GF-D8 (cell line): ENCODE results near the gene SEC23B.
"Not testable (repeated sequence)": the region's sequence is repeated elsewhere in the genome, so short reads cannot be mapped to it uniquely, and the experiment has no call there.

ENCODE experiments used
- DNase-seq: peaks from one replicate; lab custom pipeline; 2025; lab: John Stamatoyannopoulos, UW

The SEC23B gene

DNA sequence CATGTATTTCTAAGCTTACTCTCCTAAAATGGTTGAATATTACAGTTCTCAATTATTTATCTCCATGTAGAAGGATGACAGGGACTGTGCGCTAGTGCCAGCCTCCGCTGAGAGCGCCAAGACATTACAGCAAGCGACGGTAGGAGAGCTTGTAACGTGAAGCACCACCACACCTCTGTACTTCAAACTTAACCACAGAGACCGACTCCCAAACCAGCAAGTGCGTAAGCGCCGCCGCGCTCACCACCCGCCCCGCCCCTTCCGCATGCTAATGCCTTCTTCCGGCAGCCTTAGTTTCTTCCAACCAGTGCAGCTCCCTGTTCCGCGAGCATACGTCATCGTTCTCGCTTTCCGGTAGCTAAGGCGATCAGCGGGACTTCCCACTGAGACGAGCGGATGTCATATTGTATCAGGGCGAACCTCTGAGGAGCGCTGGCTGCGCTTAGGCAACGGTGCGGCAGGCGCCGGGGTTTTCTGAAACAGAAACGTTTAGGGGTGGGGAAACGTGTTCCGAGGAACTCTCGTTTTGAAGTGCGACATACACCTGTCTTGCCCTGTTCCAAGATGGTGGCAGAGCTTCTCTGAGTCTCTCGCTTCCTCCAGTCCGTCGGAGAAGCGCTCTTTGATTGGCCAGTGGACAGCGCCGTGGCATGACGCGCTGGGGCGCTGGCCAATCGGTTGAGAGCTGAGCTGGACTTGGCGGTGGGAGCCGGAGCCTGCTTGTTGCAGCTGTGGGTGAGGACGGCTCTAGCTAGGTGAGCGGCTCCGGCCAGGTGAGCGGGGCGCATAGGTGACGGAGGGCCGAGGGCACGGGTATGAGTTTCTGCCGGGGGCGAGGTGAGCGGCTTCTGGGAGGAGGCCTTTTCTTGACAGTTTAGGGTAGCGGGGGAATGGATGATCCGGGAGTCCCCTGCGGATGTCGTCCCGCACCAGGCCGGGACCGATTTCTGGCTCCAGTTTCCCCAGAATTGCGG lies at the start of gene SEC23B:
Gene SEC23B (plus strand): TSS at position 723 of the 974 bp plus-strand sequence. CDS start 2,896 bp downstream, outside the sequence.
- DNase-seq = peak; percentile 92

DNA sequence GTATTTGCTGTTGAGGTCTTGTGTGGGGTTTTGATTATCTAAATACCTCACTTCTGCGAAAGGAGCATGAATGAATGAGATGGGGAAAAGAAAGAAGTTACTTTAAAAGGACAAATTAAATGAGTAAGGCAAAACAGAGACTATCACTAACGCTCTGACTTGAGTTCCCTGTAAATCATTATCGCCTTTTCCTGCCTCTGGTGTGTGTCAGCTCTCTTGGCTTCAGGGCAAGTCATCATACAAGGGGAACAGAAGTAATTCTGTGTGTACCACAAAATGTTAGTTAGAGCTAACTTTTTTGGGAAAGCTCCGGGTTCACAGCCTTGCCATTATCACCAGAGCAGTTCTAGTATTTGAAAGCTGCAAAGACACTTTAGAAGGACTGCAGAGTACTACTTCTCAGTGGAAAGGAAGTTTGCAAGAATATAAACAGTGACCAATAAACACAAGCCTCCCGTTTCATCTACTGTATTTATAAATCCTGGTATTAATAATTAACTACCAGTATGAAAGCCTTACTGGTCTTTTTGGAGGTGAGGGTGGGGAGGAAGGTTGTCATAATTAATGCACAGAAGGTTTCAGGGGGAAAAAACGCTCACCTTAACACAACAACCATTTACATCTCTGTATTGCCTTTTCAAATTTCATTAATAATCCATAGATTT lies 42.1 kb upstream of the SEC23B start:
- DNase-seq = no peak

DNA sequence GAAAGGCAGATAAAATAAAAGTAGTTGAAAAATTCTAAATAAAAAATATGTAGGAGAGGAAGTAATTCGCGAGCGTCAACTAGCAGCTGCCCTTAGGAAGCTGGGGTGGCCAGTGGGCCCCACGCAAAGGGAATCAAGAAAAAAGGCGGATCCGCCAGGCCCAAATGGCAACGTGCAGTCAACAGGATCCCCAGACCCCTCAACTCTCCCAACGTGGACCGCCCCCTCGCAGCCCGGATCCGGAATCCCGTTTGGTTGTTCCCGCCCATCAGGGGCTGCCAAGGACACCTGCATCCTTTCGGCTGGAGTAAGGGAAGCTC lies 41.2 kb upstream of the SEC23B start:
- no peak for DNase-seq

DNA sequence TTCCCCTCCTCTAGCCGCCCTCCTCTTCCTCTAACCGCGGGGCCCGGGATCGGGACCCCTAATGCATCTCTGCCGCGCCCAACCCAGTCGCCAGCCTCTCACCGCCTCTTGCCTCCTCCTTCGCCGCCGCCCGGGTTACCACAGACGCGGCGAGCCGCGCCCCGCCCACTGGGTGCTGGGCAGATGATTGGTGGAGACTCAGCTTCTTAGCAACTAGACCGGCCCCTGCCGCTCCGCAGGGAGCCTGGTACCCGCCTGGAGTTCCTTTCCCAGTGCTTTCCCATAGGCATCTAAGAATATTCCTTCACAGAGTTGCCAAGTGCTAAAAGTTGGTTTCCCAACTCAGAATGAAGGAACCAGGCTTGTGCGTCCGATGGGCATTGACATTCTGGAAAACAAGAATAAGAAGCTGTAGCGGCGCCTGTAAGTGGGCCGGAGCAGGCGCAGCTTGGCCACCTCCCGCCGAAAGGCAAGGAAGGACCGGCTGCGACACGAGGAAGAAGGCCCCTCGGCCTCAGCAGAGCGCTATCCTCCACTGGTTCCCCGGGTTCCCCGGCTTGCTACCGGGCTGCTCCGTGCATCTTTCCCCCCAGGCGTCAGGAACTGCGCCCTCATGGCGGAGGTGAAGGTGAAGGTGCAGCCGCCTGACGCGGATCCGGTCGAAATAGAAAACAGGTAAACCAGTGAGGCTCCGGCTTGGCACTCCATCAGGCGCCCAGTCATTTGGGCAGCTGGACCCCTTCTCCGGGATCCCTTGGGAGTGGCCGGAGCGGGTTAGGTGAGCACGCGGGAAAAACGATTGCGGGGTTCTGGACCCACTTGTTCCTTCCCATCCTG lies 40.6 kb upstream of the SEC23B start, which contains the start of the genes DZANK1 and POLR3F:
Gene DZANK1 (minus strand): TSS at position 137 of the 837 bp plus-strand sequence. CDS start 1,672 bp downstream, outside the sequence.
Gene POLR3F (plus strand): TSS at position 497 of the 837 bp plus-strand sequence. CDS start 117 bp downstream, at position 614.
- DNase-seq = peak; percentile 81

DNA sequence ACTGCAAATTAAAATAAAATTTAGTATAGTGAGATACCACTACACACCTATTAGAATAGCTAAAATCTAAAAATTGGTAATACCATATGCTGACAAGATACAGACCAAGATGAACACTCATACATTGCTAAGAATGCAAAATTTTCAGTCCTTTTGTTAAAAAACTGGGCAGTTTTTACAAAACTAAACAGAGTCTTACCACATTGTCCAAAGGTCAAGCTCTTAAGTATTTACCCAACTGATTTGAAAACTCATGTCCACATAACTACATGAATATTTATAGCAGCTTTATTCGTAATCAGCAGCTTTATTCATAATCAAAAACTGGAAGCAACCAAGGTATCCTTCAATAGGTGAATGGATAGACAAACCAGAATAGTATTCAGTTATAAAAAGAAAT lies 30.5 kb upstream of the SEC23B start:
- no peak for DNase-seq

DNA sequence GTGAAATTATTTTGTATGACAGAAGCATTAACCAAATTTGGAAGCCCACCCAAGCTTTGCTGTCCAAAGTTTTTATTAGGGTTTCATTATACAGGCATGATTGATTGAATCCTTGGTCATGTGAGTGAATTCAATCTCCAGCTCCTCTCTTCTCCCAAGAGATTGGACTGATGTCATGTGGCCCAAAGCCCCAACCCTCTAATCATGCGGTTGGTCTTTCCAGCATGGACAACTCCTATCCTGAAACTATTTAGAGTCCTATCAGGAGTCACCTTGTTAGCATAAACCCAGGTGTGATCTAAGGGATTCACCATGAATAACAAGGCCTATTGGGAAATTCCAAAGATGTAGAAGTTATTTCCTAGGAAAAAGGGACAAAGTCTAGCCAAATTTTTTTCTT lies 29.9 kb upstream of the SEC23B start:
- DNase-seq = no peak

DNA sequence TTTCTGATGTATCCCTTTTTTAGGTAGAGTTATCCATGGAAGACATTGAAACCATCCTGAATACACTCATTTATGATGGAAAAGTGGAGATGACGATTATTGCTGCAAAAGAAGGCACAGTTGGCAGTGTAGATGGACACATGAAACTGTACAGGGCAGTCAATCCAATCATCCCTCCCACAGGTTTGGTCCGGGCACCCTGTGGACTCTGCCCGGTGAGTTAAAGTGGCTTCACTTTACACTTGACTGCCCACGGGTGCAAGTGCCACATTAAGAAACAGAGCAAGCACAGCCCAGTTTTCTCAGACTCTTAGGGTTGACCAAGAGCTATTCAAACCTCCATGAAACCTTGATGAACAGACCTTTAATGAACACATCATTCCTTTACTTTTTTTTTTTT lies 26.1 kb upstream of the SEC23B start:
- no peak for DNase-seq

DNA sequence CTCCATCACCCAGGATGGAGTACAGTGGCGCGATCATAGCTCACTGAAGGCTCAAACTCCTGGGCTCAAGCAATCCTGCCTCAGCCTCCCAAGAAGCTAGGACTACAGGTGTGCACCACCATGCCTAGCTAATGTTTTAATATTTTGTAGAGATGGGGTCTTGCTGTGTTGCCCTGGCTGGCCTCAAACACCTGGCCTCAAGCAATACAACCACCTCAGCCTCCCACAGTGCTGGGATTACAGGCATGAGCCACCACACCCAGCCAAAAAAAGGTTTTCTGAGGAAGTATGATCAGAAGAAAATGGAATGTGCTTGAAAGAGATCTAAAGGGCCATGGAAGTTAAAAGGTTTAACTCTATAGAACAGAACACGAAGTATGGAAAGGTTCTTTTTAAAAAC lies 19.4 kb upstream of the SEC23B start:
- no peak for DNase-seq

DNA sequence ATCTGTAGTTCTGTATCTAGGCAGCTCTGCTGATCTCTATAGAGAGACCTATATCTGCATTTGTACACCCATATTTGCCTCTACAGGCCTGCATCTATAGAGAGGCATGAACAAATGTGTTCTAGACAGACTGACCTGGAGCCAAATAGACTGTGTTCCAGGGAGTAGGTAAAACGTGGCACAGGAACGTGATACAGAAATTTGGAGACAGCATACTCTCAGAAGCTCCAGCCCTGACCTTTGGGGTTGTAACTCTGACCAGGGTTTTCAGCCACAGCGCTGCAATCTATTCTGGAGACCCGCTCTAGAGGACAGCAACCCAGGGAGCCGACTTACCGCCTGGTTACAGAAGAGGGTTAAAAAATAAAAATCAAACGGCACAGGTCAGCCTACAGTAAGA lies 11.7 kb upstream of the SEC23B start:
- DNase-seq = no peak

DNA sequence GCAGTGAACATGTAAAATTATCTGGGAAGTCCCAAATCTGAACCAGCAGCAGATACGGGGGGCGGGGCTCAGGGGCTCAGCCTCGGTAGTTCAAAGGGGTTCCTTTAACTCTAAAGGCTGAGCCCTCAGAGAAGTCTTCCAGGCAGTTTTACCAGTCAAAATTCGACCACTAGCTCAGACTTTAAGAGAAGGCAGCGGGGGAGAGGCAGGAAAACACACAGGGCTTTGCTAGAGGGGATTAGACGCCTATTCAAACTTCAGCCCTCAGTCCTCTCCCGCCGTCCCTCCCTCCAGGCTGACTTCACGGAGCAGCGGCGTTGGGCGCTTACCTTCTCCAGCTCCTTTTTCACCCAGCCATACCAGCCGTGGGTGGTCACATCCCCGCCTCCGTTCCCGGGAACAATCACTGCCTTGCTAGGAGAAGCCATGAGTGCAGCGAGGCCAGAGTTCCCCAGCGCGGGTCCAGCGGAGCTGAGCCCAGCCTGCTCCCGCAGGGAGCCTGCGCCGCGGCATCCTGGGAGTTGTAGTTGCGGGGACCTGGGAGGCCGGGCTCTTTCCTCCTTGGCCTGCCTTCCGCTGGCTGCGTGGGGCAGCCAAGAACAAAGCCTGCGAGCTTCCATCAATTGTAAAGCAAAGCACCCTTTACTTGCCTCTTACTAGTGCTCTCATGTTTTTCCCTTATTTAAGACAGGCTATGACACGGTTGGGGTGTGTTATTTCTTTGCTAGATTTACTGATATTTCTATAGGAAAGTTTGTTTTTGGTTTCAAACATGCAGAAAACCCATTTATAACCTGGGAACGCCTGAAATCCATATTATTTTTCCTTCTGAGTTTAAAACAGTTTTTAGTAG lies 10.8 kb upstream of the SEC23B start, which contains the start of gene RBBP9:
Gene RBBP9 (minus strand): TSS at position 486 of the 853 bp plus-strand sequence. CDS start 58 bp downstream, at position 428.
- peak; percentile 47 for DNase-seq

DNA sequence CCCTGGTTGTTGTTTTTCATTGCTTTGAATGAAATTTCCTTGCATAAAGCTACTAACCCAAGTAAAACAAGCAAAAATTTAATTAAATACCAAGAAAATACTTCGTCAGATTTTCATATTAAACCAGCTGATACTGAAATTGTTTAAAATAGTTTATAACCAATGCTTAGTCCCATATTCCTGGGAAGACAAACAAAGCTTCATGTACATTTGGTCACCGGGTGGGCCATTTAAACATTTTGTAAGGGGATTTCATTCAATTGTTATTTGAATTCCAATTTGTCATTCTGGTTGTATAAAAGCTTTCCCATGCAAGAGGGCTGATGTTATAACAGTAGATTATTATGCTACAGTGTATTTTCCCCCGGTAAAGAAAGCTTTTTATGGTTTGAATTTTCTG lies 10.1 kb upstream of the SEC23B start:
- DNase-seq = no peak

DNA sequence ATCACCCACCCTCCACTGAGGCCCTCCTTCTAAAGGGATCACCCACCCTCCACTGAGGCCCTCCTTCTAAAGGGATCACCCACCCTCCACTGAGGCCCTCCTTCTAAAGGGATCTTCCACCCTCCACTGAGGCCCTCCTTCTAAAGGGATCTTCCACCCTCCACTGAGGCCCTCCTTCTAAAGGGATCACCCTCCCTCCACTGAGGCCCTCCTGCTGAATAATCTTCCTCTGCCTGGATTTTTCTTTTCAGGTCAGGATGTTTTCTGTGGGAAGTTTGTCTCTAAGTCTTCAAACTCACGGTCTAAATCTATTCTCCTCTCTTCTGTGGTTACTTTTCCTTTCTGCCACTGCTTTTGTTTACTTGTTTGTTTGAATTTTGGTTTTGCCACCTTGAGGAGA lies 6.1 kb upstream of the SEC23B start:
- DNase-seq = not testable (repeated sequence)

DNA sequence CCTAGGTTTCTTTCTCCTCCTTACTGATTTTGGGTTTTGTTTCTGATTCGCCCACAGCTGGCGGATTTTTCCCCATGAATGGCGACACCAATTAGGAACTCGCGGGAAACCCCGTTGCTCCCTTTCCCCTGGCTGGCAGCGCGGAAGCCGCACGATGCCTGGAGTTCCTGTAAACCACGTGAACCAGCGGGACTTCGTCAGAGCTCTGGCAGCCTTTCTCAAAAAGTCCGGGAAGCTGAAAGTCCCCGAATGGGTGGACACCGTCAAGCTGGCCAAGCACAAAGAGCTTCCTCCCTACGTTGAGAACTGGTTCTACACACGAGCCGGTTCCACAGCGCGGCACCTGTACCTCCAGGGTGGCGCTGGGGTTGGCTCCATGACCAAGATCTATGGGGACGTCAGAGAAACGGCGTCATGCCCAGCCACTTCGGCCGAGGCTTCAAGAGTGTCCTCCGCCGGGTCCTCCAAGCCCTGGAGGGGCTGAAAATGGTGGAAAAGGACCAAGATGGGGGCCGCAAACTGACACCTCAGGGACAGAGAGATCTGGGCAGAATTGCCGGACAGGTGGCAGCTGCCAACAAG lies 3.2 kb upstream of the SEC23B start:
- DNase-seq = no peak

DNA sequence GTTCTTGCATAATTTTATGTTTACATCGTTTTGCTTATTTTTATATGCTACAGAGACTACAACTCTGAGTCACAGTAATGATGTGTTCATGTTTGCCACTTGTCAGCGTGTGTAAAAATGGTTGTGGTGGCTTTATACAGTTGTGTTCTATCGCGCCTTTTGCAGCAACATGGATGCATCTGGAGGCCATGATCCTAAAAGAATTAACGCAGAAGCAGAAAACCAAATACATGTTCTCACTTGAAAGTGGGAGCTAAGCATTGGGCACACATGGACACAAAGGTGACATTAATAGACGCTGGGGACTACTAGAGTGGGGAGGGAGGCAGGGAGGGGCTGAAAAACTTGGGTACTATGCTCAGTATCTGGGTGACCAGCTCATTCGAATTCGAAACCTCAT lies 996 bp upstream of the SEC23B start:
- DNase-seq = no peak

DNA sequence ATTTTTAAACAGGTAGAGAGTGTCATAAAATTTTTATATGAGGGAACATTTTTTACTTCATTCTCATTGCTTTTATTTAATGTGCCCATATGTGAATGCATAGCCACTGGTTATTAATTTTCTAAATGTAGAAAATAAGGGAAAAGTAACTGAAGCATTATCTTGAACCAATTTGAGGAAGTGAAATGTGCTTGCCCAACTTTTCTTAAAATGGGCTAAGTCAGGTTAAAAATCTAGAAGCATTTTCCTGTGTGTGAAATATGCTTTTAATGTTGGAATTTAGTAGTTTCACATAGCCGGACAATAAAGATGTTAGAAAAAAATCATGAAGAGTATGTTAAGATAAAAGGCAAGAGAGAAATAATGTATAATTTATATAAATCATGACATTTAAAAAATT lies 3.8 kb downstream of the SEC23B start:
- DNase-seq = peak; percentile 57

DNA sequence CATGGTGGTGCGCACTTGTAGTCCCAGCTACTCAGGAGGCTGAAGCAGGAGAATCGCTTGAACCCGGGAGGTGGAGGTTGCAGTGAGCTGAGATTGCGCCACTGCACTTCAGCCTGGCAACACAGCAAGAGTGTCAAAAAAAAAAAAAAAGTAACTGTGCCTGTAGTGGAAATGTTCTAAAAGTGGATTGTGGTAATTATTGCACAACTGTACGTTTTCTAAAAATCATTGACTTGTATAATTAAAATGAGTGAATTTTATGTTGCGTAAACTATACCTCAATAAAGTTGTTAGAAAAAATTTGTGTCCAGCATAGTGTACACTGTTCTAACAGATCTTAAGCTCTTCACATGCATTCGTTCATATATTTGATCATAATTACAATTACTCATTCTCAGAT lies 5.5 kb downstream of the SEC23B start:
- no peak for DNase-seq

DNA sequence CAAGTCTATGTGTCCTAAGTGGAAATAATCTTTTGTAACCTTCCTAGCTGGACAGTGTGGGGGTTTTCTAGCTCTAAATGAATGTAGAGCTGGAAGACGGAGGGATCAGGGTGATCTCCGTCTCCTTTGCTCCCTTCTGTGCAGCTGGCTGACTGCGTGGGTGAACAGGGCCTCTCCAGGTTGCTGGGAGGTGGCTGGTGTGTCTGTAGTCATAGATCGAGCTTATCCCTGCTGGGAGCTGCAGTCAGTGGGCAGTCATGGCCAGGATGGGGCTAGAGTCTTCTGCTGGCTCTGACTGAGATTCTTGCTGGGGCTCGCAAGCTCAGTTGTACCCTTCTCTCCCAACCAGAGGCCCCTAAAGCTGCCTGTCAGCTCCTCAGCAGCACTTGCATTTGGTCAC lies 6.4 kb downstream of the SEC23B start:
- no peak for DNase-seq

DNA sequence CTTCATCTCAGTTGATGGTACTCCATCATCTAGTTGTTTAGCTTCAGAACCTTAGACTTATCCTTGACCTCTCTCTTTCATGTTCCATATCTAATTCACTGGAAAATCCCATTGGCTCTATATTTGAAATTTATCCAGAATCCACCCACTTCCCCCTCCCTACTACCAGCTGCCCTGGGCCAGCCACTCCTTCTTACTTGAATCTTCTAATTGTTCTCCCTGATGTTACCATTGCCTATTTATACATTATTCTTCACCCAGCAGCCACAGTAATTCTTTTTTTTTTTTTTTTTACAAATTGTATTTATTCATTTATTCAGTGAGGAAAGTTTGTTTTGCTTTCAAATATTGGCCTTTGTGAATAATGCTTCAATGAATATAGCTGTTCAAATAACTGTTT lies 8.2 kb downstream of the SEC23B start:
- DNase-seq = no peak

DNA sequence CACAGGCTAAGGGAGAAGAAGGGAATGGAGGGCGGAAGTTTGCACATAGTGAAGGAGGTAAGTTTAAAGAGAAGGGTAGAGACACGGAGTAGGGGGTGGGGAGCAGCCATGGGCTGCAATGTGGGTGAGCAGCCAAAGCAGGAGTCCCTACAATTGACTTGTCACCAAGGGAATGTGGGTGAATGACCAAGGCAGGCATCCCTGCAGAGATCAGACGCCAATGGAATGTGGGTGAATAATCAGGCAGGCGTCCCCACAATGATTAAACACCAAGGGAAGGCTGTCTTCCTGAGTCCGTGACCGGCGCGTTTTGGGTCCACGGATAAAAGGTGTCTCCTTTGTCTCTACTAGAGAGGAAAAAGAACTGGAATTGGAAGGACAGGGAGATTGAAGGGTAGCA lies 14.3 kb downstream of the SEC23B start:
- DNase-seq = not testable (repeated sequence)

DNA sequence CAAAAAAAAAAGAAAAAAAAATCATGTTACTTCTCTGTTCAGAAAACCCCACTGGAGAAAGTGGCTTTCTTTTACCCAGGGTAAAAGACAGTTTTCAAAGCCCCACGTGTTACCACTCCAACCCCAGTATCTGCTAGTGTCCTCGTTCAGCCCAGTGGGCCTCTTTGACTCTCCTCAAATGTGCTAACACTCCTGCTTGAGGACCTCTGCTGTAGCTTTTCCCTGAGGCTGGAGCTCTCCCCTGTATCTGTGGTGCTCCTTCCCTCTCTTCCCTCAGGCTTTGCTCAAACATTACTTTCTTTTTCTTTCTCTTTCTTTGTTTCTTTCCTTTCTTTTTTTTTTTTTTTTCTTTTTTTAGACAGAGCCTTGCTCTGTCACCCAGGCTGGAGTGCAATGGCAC lies 15.3 kb downstream of the SEC23B start:
- DNase-seq = no peak

DNA sequence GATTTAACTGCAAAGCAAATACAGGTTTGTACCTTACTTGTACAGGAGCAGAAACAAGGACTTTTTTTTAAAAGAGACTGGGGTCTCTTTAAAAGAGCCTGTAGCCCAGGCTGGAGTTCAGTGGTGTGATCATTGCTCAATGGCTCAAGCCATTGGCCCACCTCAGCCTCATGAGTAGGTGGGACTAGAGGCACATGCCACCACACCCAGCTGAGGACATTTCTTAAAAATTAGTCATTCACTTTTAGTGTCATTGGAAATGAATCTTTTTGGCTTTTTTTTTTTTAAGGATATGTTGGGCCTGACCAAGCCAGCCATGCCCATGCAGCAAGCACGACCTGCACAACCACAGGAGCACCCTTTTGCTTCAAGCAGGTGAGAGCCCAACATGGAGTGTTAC lies 16.9 kb downstream of the SEC23B start:
- DNase-seq = no peak
